IMR-90 (cell line): ENCODE results near the gene HIVEP3.

Experiments used
- BHLHE40 ChIP-seq: fragments of 150-350 bp; IDR thresholded peaks from 2 replicates; pipeline ENCODE4 v1.6.1; 2016; ENCODE audit warnings: mild to moderate bottlenecking, low read depth, low read length
- CEBPB ChIP-seq: IDR thresholded peaks from 2 replicates; pipeline ENCODE4 v1.6.1; 2012; ENCODE audit warnings: low read depth, low read length, improper control_type of control experiment
- MAZ ChIP-seq: IDR thresholded peaks from 2 replicates; pipeline ENCODE4 v1.6.1; 2012; ENCODE audit warnings: low read depth, mild to moderate bottlenecking, low read length, improper control_type of control experiment, moderate library complexity, borderline replicate concordance
- POLR2A ChIP-seq: IDR thresholded peaks from 2 replicates; pipeline ENCODE4 v1.6.1; 2012; ENCODE audit warnings: mild to moderate bottlenecking, low read depth, low read length
- RCOR1 ChIP-seq: IDR thresholded peaks from 2 replicates; pipeline ENCODE4 v1.6.1; 2012; ENCODE audit warnings: mild to moderate bottlenecking, low read length, improper control_type of control experiment; ENCODE audit not compliant: insufficient replicate concordance
- RFX5 ChIP-seq: IDR thresholded peaks from 2 replicates; pipeline ENCODE4 v1.8.0; 2012; ENCODE audit warnings: low read depth, mild to moderate bottlenecking, low read length, moderate library complexity
- TF ChIP-seq, protein P1 (sequence below): fragments of 150-350 bp; IDR thresholded peaks from 2 replicates; pipeline ENCODE4 v1.6.1; 2016; ENCODE audit warnings: low read depth, mild to moderate bottlenecking, low read length, moderate library complexity, borderline replicate concordance
- TF ChIP-seq, protein P2 (sequence below): conservative IDR thresholded peaks from 2 replicates; pipeline ENCODE4 v1.5.1; 2012; ENCODE audit warnings: mild to moderate bottlenecking, low read depth, low read length, improper control_type of control experiment

- TF ChIP-seq RCOR1 (no peak), POLR2A (no peak), MAZ (peak; percentile 96; the same call in 1 of the 2 replicates), RFX5 (no peak), CEBPB (no peak), BHLHE40 (no peak)
- TF ChIP-seq, protein P1, sequence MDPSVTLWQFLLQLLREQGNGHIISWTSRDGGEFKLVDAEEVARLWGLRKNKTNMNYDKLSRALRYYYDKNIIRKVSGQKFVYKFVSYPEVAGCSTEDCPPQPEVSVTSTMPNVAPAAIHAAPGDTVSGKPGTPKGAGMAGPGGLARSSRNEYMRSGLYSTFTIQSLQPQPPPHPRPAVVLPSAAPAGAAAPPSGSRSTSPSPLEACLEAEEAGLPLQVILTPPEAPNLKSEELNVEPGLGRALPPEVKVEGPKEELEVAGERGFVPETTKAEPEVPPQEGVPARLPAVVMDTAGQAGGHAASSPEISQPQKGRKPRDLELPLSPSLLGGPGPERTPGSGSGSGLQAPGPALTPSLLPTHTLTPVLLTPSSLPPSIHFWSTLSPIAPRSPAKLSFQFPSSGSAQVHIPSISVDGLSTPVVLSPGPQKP = no peak
- TF ChIP-seq, protein P2, sequence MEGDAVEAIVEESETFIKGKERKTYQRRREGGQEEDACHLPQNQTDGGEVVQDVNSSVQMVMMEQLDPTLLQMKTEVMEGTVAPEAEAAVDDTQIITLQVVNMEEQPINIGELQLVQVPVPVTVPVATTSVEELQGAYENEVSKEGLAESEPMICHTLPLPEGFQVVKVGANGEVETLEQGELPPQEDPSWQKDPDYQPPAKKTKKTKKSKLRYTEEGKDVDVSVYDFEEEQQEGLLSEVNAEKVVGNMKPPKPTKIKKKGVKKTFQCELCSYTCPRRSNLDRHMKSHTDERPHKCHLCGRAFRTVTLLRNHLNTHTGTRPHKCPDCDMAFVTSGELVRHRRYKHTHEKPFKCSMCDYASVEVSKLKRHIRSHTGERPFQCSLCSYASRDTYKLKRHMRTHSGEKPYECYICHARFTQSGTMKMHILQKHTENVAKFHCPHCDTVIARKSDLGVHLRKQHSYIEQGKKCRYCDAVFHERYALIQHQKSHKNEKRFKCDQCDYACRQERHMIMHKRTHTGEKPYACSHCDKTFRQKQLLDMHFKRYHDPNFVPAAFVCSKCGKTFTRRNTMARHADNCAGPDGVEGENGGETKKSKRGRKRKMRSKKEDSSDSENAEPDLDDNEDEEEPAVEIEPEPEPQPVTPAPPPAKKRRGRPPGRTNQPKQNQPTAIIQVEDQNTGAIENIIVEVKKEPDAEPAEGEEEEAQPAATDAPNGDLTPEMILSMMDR = no peak
Measured at GRCh38 chr1:41626616-41627375, 291.9 kb downstream of the HIVEP3 start.
